CD14-positive monocyte (primary cell): ENCODE results near the gene ACCS. TPM values are rescaled to one million over a fixed set of nuclear protein-coding genes. Genes with fewer than 3 reads are reported as not detected.

Experiments used
- DNase-seq, 3 donors: peaks; one replicate each; pipeline ENCODE4 v3.0.0-alpha.2; 2011 to 2022
- H2AFZ ChIP-seq: 2 replicates; pipeline ENCODE4 v1.6.0; 2012; ENCODE audit warnings: mild to moderate bottlenecking, low read depth, low read length, inconsistent platforms; ENCODE audit not compliant: insufficient read depth, poor library complexity, severe bottlenecking
- H3K27ac ChIP-seq, 2 donors: 1 replicate in 1 of 2; 2 replicates in 1 of 2; pipeline ENCODE4 v1.5.1; 2012 to 2013; ENCODE audit warnings: low read length in 2 of 2, control low read depth in 1 of 2, inconsistent platforms in 1 of 2, low read depth in 1 of 2, mild to moderate bottlenecking in 1 of 2
- H3K27me3 ChIP-seq, 2 donors: one replicate each; pipeline versions ENCODE4 v1.6.0 to v1.6.1; 2011 to 2013; ENCODE audit warnings: low read length in 2 of 2; ENCODE audit not compliant: control insufficient read depth in 2 of 2, insufficient read depth in 2 of 2
- H3K36me3 ChIP-seq, 2 donors: replicated peaks in 1 of 2; 1 replicate in 1 of 2; 2 replicates in 1 of 2; pipeline versions ENCODE4 v1.5.1 to v1.6.1; 2012 to 2013; ENCODE audit warnings: low read length in 2 of 2, control low read depth in 1 of 2, inconsistent platforms in 1 of 2, mild to moderate bottlenecking in 1 of 2; ENCODE audit not compliant: insufficient read depth in 2 of 2, control insufficient read depth in 1 of 2
- H3K4me1 ChIP-seq, 2 donors: 1 replicate in 1 of 2; 2 replicates in 1 of 2; pipeline versions ENCODE4 v1.5.1 to v1.6.1; 2012 to 2013; ENCODE audit warnings: low read length in 2 of 2, control low read depth in 1 of 2, inconsistent platforms in 1 of 2, mild to moderate bottlenecking in 1 of 2, moderate library complexity in 1 of 2; ENCODE audit not compliant: insufficient read depth in 2 of 2, control insufficient read depth in 1 of 2
- H3K4me2 ChIP-seq: replicated peaks from 2 replicates; pipeline ENCODE3; 2012; ENCODE audit warnings: low read length, moderate library complexity, mild to moderate bottlenecking; ENCODE audit not compliant: poor library complexity, severe bottlenecking; ENCODE audit errors: extremely low read depth
- H3K4me3 ChIP-seq, 3 experiments: fragments of 200-600 bp in 1 of 3; sonication (generic) in 1 of 3; replicated peaks in 1 of 3; 1 replicate in 2 of 3; 2 replicates in 1 of 3; pipeline ENCODE4 v1.5.1; 2011 to 2013; ENCODE audit warnings: low read length in 3 of 3, mild to moderate bottlenecking in 3 of 3, control low read depth in 2 of 3, low read depth in 2 of 3, inconsistent platforms in 1 of 3, moderate library complexity in 1 of 3
- H3K79me2 ChIP-seq: 2 replicates; pipeline ENCODE4 v1.6.0; 2012; ENCODE audit warnings: mild to moderate bottlenecking, control low read depth, inconsistent platforms, low read length, moderate library complexity; ENCODE audit not compliant: insufficient read depth
- H3K9ac ChIP-seq: 2 replicates; pipeline ENCODE4 v1.6.0; 2017; ENCODE audit warnings: low read length, mild to moderate bottlenecking; ENCODE audit not compliant: insufficient read depth, poor library complexity, severe bottlenecking
- H3K9me3 ChIP-seq, 2 donors: replicated peaks in 1 of 2; 1 replicate in 1 of 2; 2 replicates in 1 of 2; pipeline versions ENCODE4 v1.5.1 to v1.6.1; 2012 to 2013; ENCODE audit warnings: low read length in 2 of 2, control low read depth in 1 of 2; ENCODE audit not compliant: control insufficient read depth in 1 of 2, insufficient read depth in 1 of 2
- H4K20me1 ChIP-seq: 2 replicates; pipeline ENCODE4 v1.6.0; 2012; ENCODE audit warnings: mild to moderate bottlenecking, low read length, control low read depth, moderate library complexity; ENCODE audit not compliant: insufficient read depth
- H3K27ac Mint-ChIP-seq, 7 donors: one replicate each; pipeline ENCODE4 v1.8.0; 2020; ENCODE audit warnings: mild to moderate bottlenecking in 7 of 7, mixed read lengths in 7 of 7, moderate library complexity in 6 of 7, inconsistent platforms in 2 of 7
- H3K27me3 Mint-ChIP-seq, 3 donors: one replicate each; pipeline ENCODE4 v1.8.0; 2021 to 2022; ENCODE audit warnings: low read depth in 3 of 3, mild to moderate bottlenecking in 3 of 3, mixed read lengths in 3 of 3, moderate library complexity in 3 of 3, inconsistent platforms in 1 of 3
- H3K36me3 Mint-ChIP-seq, 2 donors: one replicate each; pipeline ENCODE4 v1.8.0; 2020; ENCODE audit warnings: mixed read lengths in 2 of 2, inconsistent platforms in 1 of 2, mild to moderate bottlenecking in 1 of 2
- H3K4me1 Mint-ChIP-seq: one replicate; pipeline ENCODE4 v1.8.0; 2020; ENCODE audit warnings: mild to moderate bottlenecking, mixed read lengths
- H3K4me3 Mint-ChIP-seq, 2 donors: one replicate each; pipeline ENCODE4 v1.8.0; 2020; ENCODE audit warnings: mild to moderate bottlenecking in 2 of 2, mixed read lengths in 2 of 2, moderate library complexity in 1 of 2
- H3K9me3 Mint-ChIP-seq, 7 donors: one replicate each; pipeline ENCODE4 v1.8.0; 2020 to 2022; ENCODE audit warnings: mixed read lengths in 7 of 7, mild to moderate bottlenecking in 6 of 7, moderate library complexity in 6 of 7, inconsistent platforms in 2 of 7
- CTCF ChIP-seq: fragments of 200-600 bp; IDR thresholded peaks from one replicate; pipeline ENCODE4 v1.8.0; 2022; ENCODE audit warnings: antibody characterized with exemption, mild to moderate bottlenecking
- WGBS: methylation state at CpG from one replicate; pipeline ENCODE4 v1.1.5; 2013; ENCODE audit warnings: missing lambda C conversion rate; ENCODE audit not compliant: insufficient coverage; 5-methylcytosine and 5-hydroxymethylcytosine counted together
- intact Hi-C, 2 donors: fragments of 100-400 bp; cut with micrococcal nuclease; formaldehyde crosslinking; loops; one replicate each; pipeline versions ENCODE4 v1.15.0 to v1.15.1; 2023
- polyA plus RNA-seq, 3 donors: library from polyadenylated mRNA; depleted of rRNA in 1 of 3; unstranded in 2 of 3; stranded (reverse) in 1 of 3; fragments of 300-500 nt in 2 of 3; fragments of >200 nt in 1 of 3; fragmentation: Illumina TruSeq in 2 of 3; gene quantifications; 1 replicate in 2 of 3; 2 replicates in 1 of 3; pipeline ENCODE4 v1.2.3, GENCODE V29; 2012 to 2021

Gene ACCS
- polyA plus RNA-seq, 3 donors: 1.3 to 46.6 (median 1.7) TPM

DNA sequence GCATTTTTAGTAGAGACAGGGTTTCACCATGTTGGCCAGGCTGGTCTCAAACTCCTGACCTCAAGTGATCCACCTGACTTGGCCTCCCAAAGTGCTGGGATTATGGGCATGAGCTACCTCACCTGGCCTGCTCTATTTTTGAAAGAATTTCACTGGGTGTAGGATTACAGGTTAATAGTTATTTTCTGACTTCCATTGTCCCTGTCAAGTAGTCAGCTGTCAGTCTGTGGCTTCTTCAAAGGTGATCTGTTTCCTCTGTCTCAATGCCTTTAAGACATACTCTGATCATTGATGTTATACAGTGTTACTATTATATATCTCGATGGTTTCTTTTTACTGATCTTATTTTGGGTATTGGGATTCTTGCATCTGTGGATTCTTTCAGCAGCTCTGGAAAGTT is 19.3 kb downstream of the ACCS start:
- Histone ChIP-seq H3K27ac (no peak overlapping the region), H3K4me1 (no peaks in the 10 kb centered on the region), H3K4me2 (no peak overlapping the region), H3K79me2 (no peaks in the 10 kb centered on the region), H2AFZ (no peak overlapping the region), H3K27me3 (no peaks in the 10 kb centered on the region), H4K20me1 (no peaks in the 10 kb centered on the region), H3K4me3 (no peak overlapping the region), H3K9me3 (peaks cover 0 to 3% of the 10 kb centered on the region in 2 donors), H3K9ac (no peak overlapping the region), H3K36me3 (peaks cover 0 to 4% of the 10 kb centered on the region in 2 donors)
- intact Hi-C loops: no loop called here
- no CpG with 5 or more reads among the region's 1 CpG for WGBS
- DNase-seq: no peak
- H3K4me1 Mint-ChIP-seq: no peaks in the 10 kb centered on the region
- H3K27ac Mint-ChIP-seq: no peak overlapping the region
- no peak overlapping the region for H3K4me3 Mint-ChIP-seq
- no peaks in the 10 kb centered on the region for H3K27me3 Mint-ChIP-seq
- peaks cover 2 to 10% of the 10 kb centered on the region in 2 donors for H3K36me3 Mint-ChIP-seq
- no peak for TF ChIP-seq CTCF
- H3K9me3 Mint-ChIP-seq: peaks cover 2 to 13% (median 5%) of the 10 kb centered on the region in 7 donors

- 10% methylated on average over 2 of the region's 4 CpGs for WGBS
- TF ChIP-seq CTCF: no peak
- no peak overlapping the region for H3K27ac Mint-ChIP-seq
- Histone ChIP-seq H2AFZ (no peak overlapping the region), H3K27ac (no peak overlapping the region), H4K20me1 (no peaks in the 10 kb centered on the region), H3K9ac (no peak overlapping the region), H3K4me2 (no peak overlapping the region), H3K4me1 (no peaks in the 10 kb centered on the region), H3K36me3 (peaks cover 0 to 4% of the 10 kb centered on the region in 2 donors), H3K9me3 (peaks cover 0 to 3% of the 10 kb centered on the region in 2 donors), H3K79me2 (no peaks in the 10 kb centered on the region), H3K4me3 (no peak overlapping the region), H3K27me3 (no peaks in the 10 kb centered on the region)
- DNase-seq: no peak
- peaks cover 2 to 13% (median 5%) of the 10 kb centered on the region in 7 donors for H3K9me3 Mint-ChIP-seq
- H3K27me3 Mint-ChIP-seq: peaks cover 0 to 2% (median 0%) of the 10 kb centered on the region in 3 donors
- no peak overlapping the region for H3K4me3 Mint-ChIP-seq
- H3K4me1 Mint-ChIP-seq: no peaks in the 10 kb centered on the region
- H3K36me3 Mint-ChIP-seq: peaks cover 2 to 7% of the 10 kb centered on the region in 2 donors
- intact Hi-C loops: no loop called here
These were observed 22.3 kb downstream of the ACCS start for GRCh38 chr11:44088377-44088776.
